ENCODE data around the gene RFESD. TPM values are rescaled to one million over a fixed set of nuclear protein-coding genes. Genes with fewer than 3 reads are reported as not detected.

The RFESD gene
- total and polyA plus RNA-seq, 2 of the 13 experiments (the other 11 are each of a cell fraction or from before 2014, with no cell fraction given) = 1.1 to 2.2 TPM

GRCh38 chr5:95699337-95699736 lies 52.8 kb downstream of the RFESD start:
- POLR2A ChIA-PET = no interaction called here

GRCh38 chr5:95701074-95701473 lies 54.5 kb downstream of the RFESD start:
- CTCF ChIA-PET (ENCODE audit: low intra/inter-chr PET ratio, low total read pairs) = no interaction called here
- peaks cover 0 to 5% of the 10 kb centered on the region in 2 experiments; a peak in 1 of 5 replicates for H3K27me3 ChIP-seq (ENCODE audit: control insufficient read depth in 1 of 2, insufficient read depth in 2 of 2, low read length in 2 of 2)
- intact Hi-C loops (cut with micrococcal nuclease; ENCODE audit: unreplicated experiment) = no loop called here
- TF ChIP-seq ZNF792 (CRISPR knock-in tag; IDR thresholded peaks at IDR 0.05) (no peak), ZNF12 (CRISPR knock-in tag; IDR thresholded peaks at IDR 0.05) (no peak), THAP8 (CRISPR knock-in tag; IDR thresholded peaks at IDR 0.05; ENCODE audit: borderline replicate concordance) (no peak), ELF3 (CRISPR knock-in tag; IDR thresholded peaks at IDR 0.05) (no peak), ZNF607 (CRISPR knock-in tag; IDR thresholded peaks at IDR 0.05; ENCODE audit: borderline replicate concordance) (no peak)
- TF ChIP-seq, protein P1, sequence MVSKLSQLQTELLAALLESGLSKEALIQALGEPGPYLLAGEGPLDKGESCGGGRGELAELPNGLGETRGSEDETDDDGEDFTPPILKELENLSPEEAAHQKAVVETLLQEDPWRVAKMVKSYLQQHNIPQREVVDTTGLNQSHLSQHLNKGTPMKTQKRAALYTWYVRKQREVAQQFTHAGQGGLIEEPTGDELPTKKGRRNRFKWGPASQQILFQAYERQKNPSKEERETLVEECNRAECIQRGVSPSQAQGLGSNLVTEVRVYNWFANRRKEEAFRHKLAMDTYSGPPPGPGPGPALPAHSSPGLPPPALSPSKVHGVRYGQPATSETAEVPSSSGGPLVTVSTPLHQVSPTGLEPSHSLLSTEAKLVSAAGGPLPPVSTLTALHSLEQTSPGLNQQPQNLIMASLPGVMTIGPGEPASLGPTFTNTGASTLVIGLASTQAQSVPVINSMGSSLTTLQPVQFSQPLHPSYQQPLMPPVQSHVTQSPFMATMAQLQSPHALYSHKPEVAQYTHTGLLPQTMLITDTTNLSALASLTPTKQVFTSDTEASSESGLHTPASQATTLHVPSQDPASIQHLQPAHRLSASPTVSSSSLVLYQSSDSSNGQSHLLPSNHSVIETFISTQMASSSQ (IDR thresholded peaks at IDR 0.05; ENCODE audit: low read depth) = no peak
- TF ChIP-seq, protein P1 (CRISPR knock-in tag; IDR thresholded peaks at IDR 0.05; ENCODE audit: borderline replicate concordance) = no peak

More at GRCh38 chr5:95699337-95699736, 52.8 kb downstream of the RFESD start:
- 66% methylated on average over 1 of the region's 1 CpG for WGBS (ENCODE audit: low lambda C conversion rate)
- no peak overlapping the region for H3K4me2 ChIP-seq (ENCODE audit: low read depth, low read length)
- CTCF ChIA-PET (ENCODE audit: low intra/inter-chr PET ratio, low total read pairs) = no interaction called here
- H3K27me3 ChIP-seq (ENCODE audit: control insufficient read depth in 1 of 2, insufficient read depth in 2 of 2, low read length in 2 of 2) = peaks cover 0 to 5% of the 10 kb centered on the region in 2 experiments; a peak in 1 of 5 replicates
- peaks cover 8% of the 10 kb centered on the region; the same call in 1 of the 2 replicates for H3K4me1 ChIP-seq (ENCODE audit: insufficient read depth, low read length)
- no TSS peak for BruUV-seq (replicated peaks)
- no peak overlapping the region for H3K9ac ChIP-seq (ENCODE audit: insufficient read depth, low read depth, low read length)
- TF ChIP-seq ZNF768 (CRISPR knock-in tag; IDR thresholded peaks at IDR 0.05) (no peak), MTA3 (CRISPR knock-in tag; IDR thresholded peaks at IDR 0.05) (no peak), ZNF770 (CRISPR knock-in tag; IDR thresholded peaks at IDR 0.05) (no peak)
- H3K79me2 ChIP-seq (ENCODE audit: insufficient read depth, low read length) = no peaks in the 10 kb centered on the region
- intact Hi-C loops (cut with micrococcal nuclease; ENCODE audit: unreplicated experiment) = no loop called here
- FAIRE-seq (no peak), DNase-seq (ENCODE audit: low spot score) (no peak), ATAC-seq (no peak)
- H3K9me3 ChIP-seq (ENCODE audit: low read length) = no peaks in the 10 kb centered on the region
- H2AFZ ChIP-seq (ENCODE audit: low read length) = no peak overlapping the region
- no peak overlapping the region for H3K4me3 ChIP-seq (replicated peaks in 1 of 3; ENCODE audit: insufficient read depth in 1 of 3, low read depth in 2 of 3, low read length in 3 of 3)
- in situ Hi-C loops (cut with HindIII; ENCODE audit: extremely low pct_ligation_motif_present, low pct_unique_long_range_greater_than_20kb) = no loop called here
- no peaks in the 10 kb centered on the region for H3K36me3 ChIP-seq (replicated peaks in 1 of 2; ENCODE audit: control insufficient read depth in 1 of 2, insufficient read depth in 2 of 2, low read length in 2 of 2)
- no peaks in the 10 kb centered on the region for H4K20me1 ChIP-seq (ENCODE audit: insufficient read depth, low read length)
- H3K27ac ChIP-seq (ENCODE audit: extremely low read length, insufficient read depth, low read length) = no peak overlapping the region

More at GRCh38 chr5:95701074-95701473, 54.5 kb downstream of the RFESD start:
- no peak overlapping the region for H3K4me3 ChIP-seq (replicated peaks in 1 of 3; ENCODE audit: insufficient read depth in 1 of 3, low read depth in 2 of 3, low read length in 3 of 3)
- POLR2A ChIA-PET = no interaction called here
- H3K27ac ChIP-seq (ENCODE audit: extremely low read length, insufficient read depth, low read length) = no peak overlapping the region
- no peak for ATAC-seq
- FAIRE-seq = no peak
- no TSS peak for BruUV-seq (replicated peaks)
- H3K4me1 ChIP-seq (ENCODE audit: insufficient read depth, low read length) = peaks cover 8% of the 10 kb centered on the region; the same call in 1 of the 2 replicates
- H3K36me3 ChIP-seq (replicated peaks in 1 of 2; ENCODE audit: control insufficient read depth in 1 of 2, insufficient read depth in 2 of 2, low read length in 2 of 2) = no peaks in the 10 kb centered on the region
- DNase-seq (ENCODE audit: low spot score) = no peak
- no peak overlapping the region for H3K9ac ChIP-seq (ENCODE audit: insufficient read depth, low read depth, low read length)
- no peaks in the 10 kb centered on the region for H3K9me3 ChIP-seq (ENCODE audit: low read length)
- in situ Hi-C loops (cut with HindIII; ENCODE audit: extremely low pct_ligation_motif_present, low pct_unique_long_range_greater_than_20kb) = no loop called here
- no peak overlapping the region for H3K4me2 ChIP-seq (ENCODE audit: low read depth, low read length)
- H4K20me1 ChIP-seq (ENCODE audit: insufficient read depth, low read length) = no peaks in the 10 kb centered on the region
- no peak overlapping the region for H2AFZ ChIP-seq (ENCODE audit: low read length)
- H3K79me2 ChIP-seq (ENCODE audit: insufficient read depth, low read length) = no peaks in the 10 kb centered on the region
